ENCODE measurements around the gene IL23A.

Gene IL23A

DNA sequence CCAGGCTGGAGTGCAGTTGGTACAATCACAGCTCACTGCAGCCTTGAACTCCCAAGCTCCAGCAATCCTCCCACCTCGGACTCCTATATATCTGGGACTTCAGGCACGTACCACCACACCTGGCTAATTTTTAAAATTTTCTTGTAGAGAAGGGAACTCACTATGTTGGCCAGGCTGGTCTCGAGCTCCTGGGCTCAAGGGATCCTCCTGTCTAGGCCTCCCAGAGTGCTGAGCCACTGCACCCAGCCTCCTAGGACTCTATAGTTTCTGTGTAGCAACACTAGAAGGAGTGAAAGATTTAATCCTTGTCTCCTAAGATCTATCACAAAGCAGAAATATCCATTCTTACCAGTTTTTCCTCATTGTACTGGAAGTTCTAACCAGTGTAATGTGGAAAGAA is 28.3 kb downstream of the IL23A start:
- TF ChIP-seq, protein P1, sequence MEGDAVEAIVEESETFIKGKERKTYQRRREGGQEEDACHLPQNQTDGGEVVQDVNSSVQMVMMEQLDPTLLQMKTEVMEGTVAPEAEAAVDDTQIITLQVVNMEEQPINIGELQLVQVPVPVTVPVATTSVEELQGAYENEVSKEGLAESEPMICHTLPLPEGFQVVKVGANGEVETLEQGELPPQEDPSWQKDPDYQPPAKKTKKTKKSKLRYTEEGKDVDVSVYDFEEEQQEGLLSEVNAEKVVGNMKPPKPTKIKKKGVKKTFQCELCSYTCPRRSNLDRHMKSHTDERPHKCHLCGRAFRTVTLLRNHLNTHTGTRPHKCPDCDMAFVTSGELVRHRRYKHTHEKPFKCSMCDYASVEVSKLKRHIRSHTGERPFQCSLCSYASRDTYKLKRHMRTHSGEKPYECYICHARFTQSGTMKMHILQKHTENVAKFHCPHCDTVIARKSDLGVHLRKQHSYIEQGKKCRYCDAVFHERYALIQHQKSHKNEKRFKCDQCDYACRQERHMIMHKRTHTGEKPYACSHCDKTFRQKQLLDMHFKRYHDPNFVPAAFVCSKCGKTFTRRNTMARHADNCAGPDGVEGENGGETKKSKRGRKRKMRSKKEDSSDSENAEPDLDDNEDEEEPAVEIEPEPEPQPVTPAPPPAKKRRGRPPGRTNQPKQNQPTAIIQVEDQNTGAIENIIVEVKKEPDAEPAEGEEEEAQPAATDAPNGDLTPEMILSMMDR (IDR thresholded peaks at IDR 0.05; ENCODE audit: low read depth, low read length): no peak
- H3K4me3 ChIP-seq (ENCODE audit: low read depth, low read length): no peak overlapping the region

DNA sequence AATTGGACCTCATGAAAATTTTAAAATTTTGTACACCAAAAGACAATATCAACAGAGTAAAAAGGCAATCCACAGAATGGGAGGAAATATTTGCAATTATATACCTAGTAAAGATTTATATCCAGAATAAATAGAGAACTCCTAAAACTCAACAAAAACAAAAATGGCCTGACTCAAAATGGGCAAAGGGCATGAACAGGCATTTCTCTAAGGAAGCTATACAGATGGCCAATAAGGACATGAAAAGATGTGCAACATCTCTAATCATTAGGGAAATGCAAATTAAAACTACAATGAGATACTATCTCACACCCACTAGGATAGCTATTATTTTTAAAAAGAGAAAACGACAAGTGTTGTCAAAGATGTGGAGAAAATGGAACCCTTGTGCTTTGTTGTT is 34.8 kb downstream of the IL23A start:
- H3K4me3 ChIP-seq (ENCODE audit: low read depth, low read length): no peak overlapping the region
- TF ChIP-seq, protein P1 (IDR thresholded peaks at IDR 0.05; ENCODE audit: low read depth, low read length): no peak

DNA sequence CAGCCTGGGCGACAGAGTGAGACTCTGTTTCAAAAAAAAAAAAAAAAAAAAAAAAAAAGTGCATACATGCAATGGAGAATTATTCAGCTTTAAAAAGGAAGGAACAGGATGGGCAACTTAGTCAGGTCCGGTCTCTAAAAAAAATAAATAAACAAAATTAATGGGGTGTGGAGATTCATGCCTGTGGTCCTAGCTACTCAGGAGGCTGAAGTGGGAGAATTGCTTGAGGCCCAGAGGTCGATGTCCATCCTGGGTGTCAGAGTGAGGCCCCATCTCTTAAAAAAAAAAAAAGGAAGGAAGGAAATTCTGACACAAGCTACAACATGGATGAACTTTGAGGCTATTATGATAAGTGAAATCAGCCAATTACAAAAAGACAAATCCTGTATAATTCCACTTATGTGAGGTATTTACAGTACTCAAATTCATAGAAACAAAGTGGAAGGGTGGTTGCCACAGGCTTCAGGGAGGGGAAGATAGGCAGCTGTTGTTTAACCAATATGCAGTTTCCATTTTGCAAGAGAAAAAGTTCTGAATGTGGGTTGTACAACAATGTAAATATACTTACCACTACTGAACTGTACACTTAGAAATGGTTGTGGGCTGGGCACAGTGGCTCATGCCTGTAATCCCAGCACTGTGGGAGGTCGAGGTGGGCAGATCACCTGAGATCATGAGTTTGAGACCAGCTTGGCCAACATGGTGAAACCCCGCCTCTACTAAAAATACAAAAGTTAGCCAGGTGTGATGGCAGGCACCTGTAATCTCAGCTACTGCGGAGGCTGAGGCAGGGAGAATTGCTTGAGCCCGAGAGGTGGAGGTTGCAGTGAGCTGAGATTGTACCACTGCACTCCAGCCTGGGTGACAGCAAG is 36.3 kb downstream of the IL23A start:
- TF ChIP-seq, protein P1 (IDR thresholded peaks at IDR 0.05; ENCODE audit: low read depth, low read length): no peak
- no peak overlapping the region for H3K4me3 ChIP-seq (ENCODE audit: low read depth, low read length)

DNA sequence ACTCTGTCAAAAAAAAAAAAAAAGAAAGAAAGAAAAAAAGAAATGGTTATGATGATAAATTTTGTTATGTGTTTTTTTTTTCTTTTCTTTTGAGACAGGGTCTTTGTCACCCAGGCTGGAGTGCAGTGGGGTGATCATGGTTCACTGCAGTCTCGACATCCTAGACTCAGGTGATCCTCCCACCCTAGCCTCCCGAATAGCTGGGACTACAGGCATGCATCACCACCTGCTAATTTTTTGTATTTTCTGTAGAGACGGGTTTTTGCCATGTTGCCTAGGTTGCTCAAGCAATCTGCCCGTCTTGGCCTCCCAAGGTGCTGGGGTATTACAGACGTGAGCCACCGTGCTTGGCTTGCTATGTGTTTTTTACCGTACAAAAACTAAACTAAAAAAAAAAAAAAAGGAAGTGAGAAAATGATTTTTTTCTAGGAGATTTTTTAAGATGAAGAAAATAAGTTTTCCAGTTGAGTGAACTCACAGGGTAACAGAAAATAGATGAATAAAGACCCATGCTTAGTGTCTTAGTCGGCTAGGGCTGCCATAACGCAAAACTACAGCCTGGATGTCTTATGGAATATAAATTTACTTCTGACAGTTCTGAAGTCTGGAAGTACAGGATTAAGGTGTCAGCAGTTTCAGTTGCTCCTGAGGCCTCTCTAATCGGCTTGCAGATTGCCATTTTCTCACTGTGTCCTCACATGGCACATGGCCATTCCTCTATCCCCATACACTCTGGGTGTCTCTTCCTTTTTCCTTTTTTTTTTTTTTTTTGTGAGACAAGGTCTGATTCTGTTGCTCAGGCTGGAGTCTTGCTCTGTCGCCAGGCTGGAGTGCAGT is 37.1 kb downstream of the IL23A start:
- TF ChIP-seq, protein P1 (IDR thresholded peaks at IDR 0.05; ENCODE audit: low read depth, low read length): no peak
- H3K4me3 ChIP-seq (ENCODE audit: low read depth, low read length): no peak overlapping the region

DNA sequence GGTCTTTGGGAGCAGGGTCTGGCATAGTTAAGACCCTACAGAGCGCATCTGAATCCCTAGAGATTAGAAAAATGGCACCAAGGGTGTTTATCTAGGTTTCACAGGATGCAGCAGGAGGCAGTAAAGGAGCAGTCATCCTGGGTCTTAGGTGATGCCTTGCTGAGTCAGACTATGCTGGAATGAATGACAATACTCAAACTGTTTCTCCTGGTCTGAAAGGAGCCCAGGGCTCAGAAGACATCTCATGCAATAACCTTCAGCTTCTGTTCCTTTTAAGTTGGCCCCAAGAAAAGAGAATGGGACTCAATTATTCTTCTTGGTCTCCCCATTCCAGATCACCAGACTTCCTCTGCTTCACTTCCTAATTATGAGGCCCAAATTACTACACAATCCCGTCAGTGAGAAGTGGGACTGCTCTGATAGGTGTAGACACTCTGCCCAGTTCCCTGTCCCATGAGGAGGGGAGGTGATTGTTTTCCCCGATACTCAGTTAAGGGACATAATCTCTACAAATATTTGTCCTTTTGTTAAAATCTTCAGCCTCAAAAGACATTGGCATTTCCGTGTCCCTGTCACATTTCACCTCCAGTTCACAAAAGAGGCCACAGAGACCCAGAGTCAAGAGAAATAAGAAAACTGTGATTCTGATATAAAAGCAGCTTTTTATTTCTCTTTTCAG is 38.8 kb downstream of the IL23A start:
- TF ChIP-seq, protein P1 (IDR thresholded peaks at IDR 0.05; ENCODE audit: low read depth, low read length): peak; percentile 32
- no peak overlapping the region for H3K4me3 ChIP-seq (ENCODE audit: low read depth, low read length)

DNA sequence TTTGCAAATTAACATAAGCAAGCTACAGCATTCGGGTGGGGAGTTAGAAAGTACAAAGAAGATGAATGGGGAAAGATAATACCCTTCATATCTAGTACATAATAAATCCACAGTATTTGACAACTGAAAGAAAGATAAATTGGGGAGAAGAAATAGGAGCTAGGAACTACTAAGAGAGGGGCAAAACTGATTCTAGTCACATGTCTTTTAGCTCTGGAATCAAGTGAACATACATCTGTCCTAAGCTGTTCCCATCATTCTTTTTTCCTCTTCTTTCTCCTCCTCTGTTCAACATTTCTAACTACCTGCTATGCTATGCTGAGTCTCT is 39.3 kb downstream of the IL23A start:
- TF ChIP-seq, protein P1 (IDR thresholded peaks at IDR 0.05; ENCODE audit: low read depth, low read length): no peak
- no peak overlapping the region for H3K4me3 ChIP-seq (ENCODE audit: low read depth, low read length)
